ENCODE results near the gene TAPT1. TPM values are rescaled to one million over a fixed set of nuclear protein-coding genes. Genes with fewer than 3 reads are reported as not detected.
A peak's percentile ranks its signal among the peaks of the same experiment; 100 is the strongest.

The TAPT1 gene
- total and polyA plus RNA-seq, 2 of the 13 experiments (the other 11 are each of a cell fraction or from before 2014, with no cell fraction given): 24.5 to 25.3 TPM

GRCh38 chr4:16225863-16226815 is at the start of gene TAPT1 (continued):
- TF ChIP-seq ZHX2 (IDR thresholded peaks at IDR 0.05; ENCODE audit: low read depth): peak; percentile 92; the same call in 1 of the 2 replicates
- TF ChIP-seq ZHX2 (CRISPR knock-in tag; IDR thresholded peaks at IDR 0.05; ENCODE audit: borderline replicate concordance): no peak
- peak in 1 of 2 experiments; percentile 54; a peak in 1 of 4 replicates for TF ChIP-seq POLR2A (IDR thresholded peaks at IDR 0.05; ENCODE audit: insufficient read depth in 1 of 2, low read depth in 2 of 2, low read length in 2 of 2)
- TF ChIP-seq ZBTB2 (CRISPR knock-in tag; IDR thresholded peaks at IDR 0.05; ENCODE audit: low read depth): peak; percentile 97
- no peak for TF ChIP-seq KLF15 (CRISPR knock-in tag; IDR thresholded peaks at IDR 0.05; ENCODE audit: borderline replicate concordance)
- TF ChIP-seq ZNF687 (CRISPR knock-in tag; IDR thresholded peaks at IDR 0.05): peak; percentile 47; the same call in 1 of the 2 replicates
- 0 out of 2 replicates have a peak, but pooled peaks have one; percentile 19 for TF ChIP-seq PATZ1 (CRISPR knock-in tag; IDR thresholded peaks at IDR 0.05)
- no peak for TF ChIP-seq ZBTB1 (CRISPR knock-in tag; IDR thresholded peaks at IDR 0.05; ENCODE audit: borderline replicate concordance)
- TF ChIP-seq ZMYM4 (CRISPR knock-in tag; IDR thresholded peaks at IDR 0.05): 0 out of 2 replicates have a peak, but pooled peaks have one; percentile 5
- TF ChIP-seq GABPB1 (CRISPR knock-in tag; IDR thresholded peaks at IDR 0.05): peak; percentile 60
- TF ChIP-seq SALL1 (CRISPR knock-in tag; IDR thresholded peaks at IDR 0.05): 0 out of 2 replicates have a peak, but pooled peaks have one; percentile 17
- no peak for TF ChIP-seq ZNF784 (CRISPR knock-in tag; IDR thresholded peaks at IDR 0.05; ENCODE audit: borderline replicate concordance)

Data from HepG2 (cell line).